Liver (tissue), 9 donors: ENCODE data around the gene BMP10. TPM values are rescaled to one million over a fixed set of nuclear protein-coding genes. Genes with fewer than 3 reads are reported as not detected.

Experiments used
- DNase-seq: peaks from one replicate; pipeline ENCODE4 v3.0.0-alpha.2; 2017; ENCODE audit warnings: low spot score
- H3K27ac ChIP-seq, 2 donors: one replicate each; pipeline ENCODE4 v1.7.0; 2013; ENCODE audit warnings: inconsistent platforms in 2 of 2, low read length in 2 of 2, control low read depth in 1 of 2, low read depth in 1 of 2, mild to moderate bottlenecking in 1 of 2
- H3K27me3 ChIP-seq, 4 donors: one replicate each; pipeline versions ENCODE4 v1.6.1 to v1.7.0; 2013; ENCODE audit warnings: low read length in 3 of 4, inconsistent platforms in 1 of 4, mild to moderate bottlenecking in 1 of 4, moderate library complexity in 1 of 4; ENCODE audit not compliant: control insufficient read depth in 4 of 4, insufficient read depth in 4 of 4
- H3K36me3 ChIP-seq, 4 donors: one replicate each; pipeline versions ENCODE4 v1.6.1 to v1.7.0; 2013; ENCODE audit warnings: low read length in 3 of 4, mild to moderate bottlenecking in 3 of 4, low read depth in 1 of 4, moderate library complexity in 1 of 4; ENCODE audit not compliant: control insufficient read depth in 4 of 4, insufficient read depth in 3 of 4
- H3K4me1 ChIP-seq, 4 donors: one replicate each; pipeline versions ENCODE4 v1.6.1 to v1.7.0; 2013; ENCODE audit warnings: low read length in 3 of 4, mild to moderate bottlenecking in 3 of 4, moderate library complexity in 1 of 4; ENCODE audit not compliant: control insufficient read depth in 4 of 4, insufficient read depth in 4 of 4
- H3K4me3 ChIP-seq, 3 donors: one replicate each; pipeline versions ENCODE4 v1.6.1 to v1.7.0; 2013; ENCODE audit warnings: low read length in 3 of 3, control low read depth in 1 of 3, low read depth in 1 of 3, mild to moderate bottlenecking in 1 of 3
- H3K9ac ChIP-seq, 2 donors: one replicate each; pipeline ENCODE4 v1.7.0; 2013; ENCODE audit warnings: low read length in 2 of 2, mild to moderate bottlenecking in 2 of 2, moderate library complexity in 2 of 2, control low read depth in 1 of 2, low read depth in 1 of 2
- H3K9me3 ChIP-seq, 4 donors: one replicate each; pipeline versions ENCODE4 v1.6.1 to v1.7.0; 2013; ENCODE audit warnings: low read length in 3 of 4; ENCODE audit not compliant: control insufficient read depth in 4 of 4
- EGR1 ChIP-seq, 2 donors: IDR thresholded peaks; 2 replicates each; pipeline ENCODE4 v1.6.1; 2016 to 2018; ENCODE audit warnings: antibody characterized with exemption in 2 of 2, low read depth in 2 of 2
- FOXA1 ChIP-seq: IDR thresholded peaks from 2 replicates; pipeline ENCODE4 v1.6.1; 2016; ENCODE audit warnings: antibody characterized with exemption
- FOXA2 ChIP-seq: IDR thresholded peaks from 2 replicates; pipeline ENCODE4 v1.6.1; 2016; ENCODE audit warnings: antibody characterized with exemption
- GABPA ChIP-seq, 2 donors: IDR thresholded peaks in 1 of 2; conservative IDR thresholded peaks in 1 of 2; 2 replicates each; pipeline ENCODE4 v1.6.1; 2016; ENCODE audit warnings: antibody characterized with exemption in 2 of 2, mild to moderate bottlenecking in 1 of 2, moderate library complexity in 1 of 2
- HNF4G ChIP-seq: IDR thresholded peaks from 2 replicates; pipeline ENCODE4 v1.6.1; 2016; ENCODE audit warnings: antibody characterized with exemption
- JUND ChIP-seq, 2 donors: IDR thresholded peaks; 2 replicates each; pipeline ENCODE4 v1.6.1; 2016; ENCODE audit warnings: antibody characterized with exemption in 2 of 2
- RXRA ChIP-seq, 2 donors: IDR thresholded peaks; 2 replicates each; pipeline ENCODE4 v1.6.1; 2017 to 2018; ENCODE audit warnings: antibody characterized with exemption in 2 of 2, mild to moderate bottlenecking in 1 of 2
- SP1 ChIP-seq: IDR thresholded peaks from 2 replicates; pipeline ENCODE4 v1.6.1; 2018; ENCODE audit warnings: antibody characterized with exemption, mild to moderate bottlenecking
- WGBS: extraction: QIAGEN DNeasy Blood & Tissue Kit; methylation state at CpG from one replicate; pipeline ENCODE4 v1.1.7; 2013; 5-methylcytosine and 5-hydroxymethylcytosine counted together
- polyA plus RNA-seq, 2 donors: library from polyadenylated mRNA; stranded (reverse) in 1 of 2; unstranded in 1 of 2; fragments of 200-250 nt in 1 of 2; fragments of >200 nt in 1 of 2; fragmentation: Nextera tagmentation in 1 of 2; extraction: Ambion mirVana in 1 of 2; gene quantifications; one replicate each; pipeline versions ENCODE4 v1.2.1 to v1.2.3, GENCODE V29; 2013 to 2015
- total RNA-seq, 2 donors: library from RNA; depleted of rRNA; stranded (reverse); fragments of >200 nt; gene quantifications; one replicate each; pipeline ENCODE4 v1.2.3, GENCODE V29; 2014
- TF ChIP-seq, protein P1 (sequence below): fragments of 150-350 bp; IDR thresholded peaks from 2 replicates; pipeline ENCODE4 v1.5.1; 2017; ENCODE audit warnings: improper control_type of control experiment, low read depth, low read length; ENCODE audit not compliant: missing input control
- TF ChIP-seq, protein P2 (sequence below): IDR thresholded peaks from 2 replicates; pipeline ENCODE4 v1.6.1; 2016; ENCODE audit warnings: antibody characterized with exemption
- TF ChIP-seq, protein P3 (sequence below): IDR thresholded peaks from 2 replicates; pipeline ENCODE4 v1.6.1; 2016; ENCODE audit warnings: antibody characterized with exemption
- donor health status: healthy.
- donor health status: healthy.
- donor health status: healthy.
- donor health status: healthy.
- donor health status: healthy.

Gene BMP10
- total and polyA plus RNA-seq, 4 donors, result 0.39 to 10.0 (median 8.7) TPM

DNA sequence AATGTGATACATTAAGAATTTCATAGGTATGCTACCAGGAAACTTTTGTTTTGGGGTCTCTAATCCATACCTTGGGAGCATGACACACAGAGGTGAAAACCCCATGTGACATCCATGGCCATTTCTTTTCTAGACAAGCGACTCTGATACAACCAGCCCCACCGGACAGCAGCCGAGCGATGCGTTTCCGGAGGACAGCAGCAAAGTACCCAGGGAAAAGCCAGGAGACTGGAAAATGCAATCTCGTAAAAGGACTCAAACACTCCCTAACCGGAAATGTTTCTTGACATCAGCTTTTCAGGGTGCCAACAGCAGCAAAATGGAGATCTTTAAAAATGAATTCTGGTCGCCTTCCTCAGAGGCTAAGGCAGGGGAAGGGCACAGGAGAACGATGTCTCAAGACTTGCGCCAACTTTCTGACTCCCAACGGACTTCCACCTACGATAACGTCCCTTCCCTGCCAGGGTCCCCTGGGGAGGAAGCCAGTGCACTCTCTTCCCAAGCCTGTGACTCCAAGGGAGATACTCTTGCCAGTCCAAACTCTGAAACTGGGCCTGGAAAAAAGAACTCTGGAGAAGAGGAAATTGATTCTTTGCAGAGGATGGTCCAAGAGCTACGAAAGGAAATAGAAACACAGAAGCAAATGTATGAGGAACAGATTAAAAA is 48.9 kb downstream of the BMP10 start:
- TF ChIP-seq EGR1 (IDR thresholded peaks at IDR 0.05; ENCODE audit: low read depth in 2 of 2) (no peak), HNF4G (no peak), GABPA (IDR thresholded peaks at IDR 0.05 in 1 of 2, conservative IDR thresholded peaks at IDR 0.05 in 1 of 2) (no peak), FOXA1 (no peak), SP1 (no peak), FOXA2 (no peak)
- TF ChIP-seq, protein P1, sequence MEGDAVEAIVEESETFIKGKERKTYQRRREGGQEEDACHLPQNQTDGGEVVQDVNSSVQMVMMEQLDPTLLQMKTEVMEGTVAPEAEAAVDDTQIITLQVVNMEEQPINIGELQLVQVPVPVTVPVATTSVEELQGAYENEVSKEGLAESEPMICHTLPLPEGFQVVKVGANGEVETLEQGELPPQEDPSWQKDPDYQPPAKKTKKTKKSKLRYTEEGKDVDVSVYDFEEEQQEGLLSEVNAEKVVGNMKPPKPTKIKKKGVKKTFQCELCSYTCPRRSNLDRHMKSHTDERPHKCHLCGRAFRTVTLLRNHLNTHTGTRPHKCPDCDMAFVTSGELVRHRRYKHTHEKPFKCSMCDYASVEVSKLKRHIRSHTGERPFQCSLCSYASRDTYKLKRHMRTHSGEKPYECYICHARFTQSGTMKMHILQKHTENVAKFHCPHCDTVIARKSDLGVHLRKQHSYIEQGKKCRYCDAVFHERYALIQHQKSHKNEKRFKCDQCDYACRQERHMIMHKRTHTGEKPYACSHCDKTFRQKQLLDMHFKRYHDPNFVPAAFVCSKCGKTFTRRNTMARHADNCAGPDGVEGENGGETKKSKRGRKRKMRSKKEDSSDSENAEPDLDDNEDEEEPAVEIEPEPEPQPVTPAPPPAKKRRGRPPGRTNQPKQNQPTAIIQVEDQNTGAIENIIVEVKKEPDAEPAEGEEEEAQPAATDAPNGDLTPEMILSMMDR, result no peak
- TF ChIP-seq, protein P2, sequence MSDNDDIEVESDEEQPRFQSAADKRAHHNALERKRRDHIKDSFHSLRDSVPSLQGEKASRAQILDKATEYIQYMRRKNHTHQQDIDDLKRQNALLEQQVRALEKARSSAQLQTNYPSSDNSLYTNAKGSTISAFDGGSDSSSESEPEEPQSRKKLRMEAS, result no peak
- TF ChIP-seq, protein P3, sequence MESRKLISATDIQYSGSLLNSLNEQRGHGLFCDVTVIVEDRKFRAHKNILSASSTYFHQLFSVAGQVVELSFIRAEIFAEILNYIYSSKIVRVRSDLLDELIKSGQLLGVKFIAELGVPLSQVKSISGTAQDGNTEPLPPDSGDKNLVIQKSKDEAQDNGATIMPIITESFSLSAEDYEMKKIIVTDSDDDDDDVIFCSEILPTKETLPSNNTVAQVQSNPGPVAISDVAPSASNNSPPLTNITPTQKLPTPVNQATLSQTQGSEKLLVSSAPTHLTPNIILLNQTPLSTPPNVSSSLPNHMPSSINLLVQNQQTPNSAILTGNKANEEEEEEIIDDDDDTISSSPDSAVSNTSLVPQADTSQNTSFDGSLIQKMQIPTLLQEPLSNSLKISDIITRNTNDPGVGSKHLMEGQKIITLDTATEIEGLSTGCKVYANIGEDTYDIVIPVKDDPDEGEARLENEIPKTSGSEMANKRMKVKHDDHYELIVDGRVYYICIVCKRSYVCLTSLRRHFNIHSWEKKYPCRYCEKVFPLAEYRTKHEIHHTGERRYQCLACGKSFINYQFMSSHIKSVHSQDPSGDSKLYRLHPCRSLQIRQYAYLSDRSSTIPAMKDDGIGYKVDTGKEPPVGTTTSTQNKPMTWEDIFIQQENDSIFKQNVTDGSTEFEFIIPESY, result no peak
- no peaks in the 10 kb centered on the region for H3K9me3 ChIP-seq
- no peak overlapping the region for H3K4me3 ChIP-seq
- DNase-seq, result no peak
- H3K27ac ChIP-seq, result no peak overlapping the region
- H3K9ac ChIP-seq, result no peak overlapping the region
- no peaks in the 10 kb centered on the region for H3K4me1 ChIP-seq
- 89% methylated on average over 15 of the region's 15 CpGs for WGBS
- H3K27me3 ChIP-seq, result no peaks in the 10 kb centered on the region
- H3K36me3 ChIP-seq, result peaks cover 1 to 5% (median 3%) of the 10 kb centered on the region in 4 donors

DNA sequence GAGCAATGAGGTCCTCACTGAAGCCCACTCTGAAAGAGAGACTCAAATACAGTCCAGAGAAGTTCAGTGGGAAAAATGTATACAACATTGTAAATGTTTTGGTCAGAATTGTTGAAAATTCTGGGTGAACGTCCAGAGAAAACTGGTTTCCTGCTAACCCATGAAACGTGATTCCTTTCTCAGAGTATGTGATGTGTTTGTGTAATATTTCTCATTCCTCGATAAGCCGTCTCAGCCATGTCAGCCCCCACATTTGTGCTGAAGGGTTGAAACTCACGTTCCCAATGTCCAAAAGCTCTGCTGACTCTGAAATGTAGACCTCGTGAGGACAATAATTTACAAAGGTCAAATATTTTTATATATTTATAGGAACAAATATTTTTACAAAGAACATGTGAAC is 51.6 kb downstream of the BMP10 start:
- H3K36me3 ChIP-seq, result peaks cover 0 to 5% (median 1%) of the 10 kb centered on the region in 4 donors
- WGBS, result 86% methylated on average over 6 of the region's 6 CpGs
- no peak overlapping the region for H3K9ac ChIP-seq
- DNase-seq, result no peak
- no peaks in the 10 kb centered on the region for H3K4me1 ChIP-seq
- TF ChIP-seq JUND (IDR thresholded peaks at IDR 0.05) (no peak), RXRA (IDR thresholded peaks at IDR 0.05) (peak in 1 of 2 donors; percentile 24)
- H3K4me3 ChIP-seq, result no peak overlapping the region
- H3K27me3 ChIP-seq, result no peaks in the 10 kb centered on the region
- no peak overlapping the region for H3K27ac ChIP-seq
- H3K9me3 ChIP-seq, result no peaks in the 10 kb centered on the region

DNA sequence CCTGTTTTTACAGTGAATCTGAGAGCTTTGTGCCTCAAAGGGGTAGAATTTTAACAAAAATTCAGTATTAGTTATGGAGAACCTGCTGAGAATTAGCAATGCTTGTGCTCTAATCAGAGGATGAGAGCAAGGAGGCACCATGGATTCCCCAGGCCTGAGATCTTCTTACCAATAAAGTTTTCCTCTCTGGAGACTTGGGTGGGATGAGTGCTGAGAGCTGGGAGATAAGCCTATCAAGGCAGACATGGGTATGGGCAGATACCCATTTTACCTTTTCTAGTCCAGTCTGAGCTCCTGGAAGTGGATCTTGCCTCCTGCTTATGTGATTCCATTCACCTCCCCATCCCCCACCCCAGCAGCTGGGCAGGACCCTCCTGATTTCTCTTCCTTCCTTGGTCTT is 53.9 kb downstream of the BMP10 start:
- H3K36me3 ChIP-seq, result peaks cover 0 to 5% (median 0%) of the 10 kb centered on the region in 4 donors
- H3K27ac ChIP-seq, result no peak overlapping the region
- no peak overlapping the region for H3K9ac ChIP-seq

More for the DNA sequence above, 53.9 kb downstream of the BMP10 start:
- no peaks in the 10 kb centered on the region for H3K9me3 ChIP-seq
- no peak overlapping the region for H3K4me3 ChIP-seq
- H3K27me3 ChIP-seq, result no peaks in the 10 kb centered on the region
- H3K4me1 ChIP-seq, result no peaks in the 10 kb centered on the region
- TF ChIP-seq HNF4G, result no peak
- DNase-seq, result no peak

Other genes starting within 250 kb of the BMP10 start
- gene PROKR1, start 227.8 kb downstream of the BMP10 start, total RNA-seq, result under 1 TPM in 1 of 2 donors, not detected in 1; 0.05 TPM
- gene PROKR1, start 227.8 kb downstream of the BMP10 start, polyA plus RNA-seq, result under 1 TPM in 1 of 2 donors, not detected in 1; 0.02 TPM
- 1 to 10 TPM; 6.4 to 7.0 TPM for gene ARHGAP25, start 136.6 kb downstream of the BMP10 start, total RNA-seq
- 1 to 10 TPM; 3.5 to 4.2 TPM for gene ARHGAP25, start 136.6 kb downstream of the BMP10 start, polyA plus RNA-seq
- 1 to 10 TPM in 1 of 2 donors, not detected in 1; 9.1 TPM for gene GKN2, start 81.5 kb upstream of the BMP10 start, total RNA-seq
- not detected for gene GKN2, start 81.5 kb upstream of the BMP10 start, polyA plus RNA-seq
- not detected for gene GKN1, start 103.2 kb upstream of the BMP10 start, total RNA-seq
- gene GKN1, start 103.2 kb upstream of the BMP10 start, polyA plus RNA-seq, result not detected
- gene ANTXR1, start 141.8 kb upstream of the BMP10 start, total RNA-seq, result 1 to 10 TPM; 1.9 to 3.6 TPM
- 1 to 10 TPM in 1 of 2 donors, under 1 TPM in 1; 0.60 to 1.7 TPM for gene ANTXR1, start 141.8 kb upstream of the BMP10 start, polyA plus RNA-seq